B cell (primary cell): ENCODE results near the gene TSPAN32. TPM values are rescaled to one million over a fixed set of nuclear protein-coding genes. Genes with fewer than 3 reads are reported as not detected.
"Not testable (repeated sequence)": the region's sequence is repeated elsewhere in the genome, so short reads cannot be mapped to it uniquely, and the experiment has no call there.

Experiments used
- ATAC-seq: fragments of 200-7000 bp; cut with Tn5 transposase; one replicate; pipeline ENCODE4 v1.10.0; 2021; ENCODE audit warnings: low read depth, mild to moderate bottlenecking, moderate number of reproducible peaks, moderate library complexity
- CTCF ChIA-PET: fragments of 350-600 bp; sonication (Branson Sonifier 250); formaldehyde crosslinking; loops from one replicate; lab custom pipeline; 2021; ENCODE audit warnings: antibody characterized with exemption, inconsistent platforms; lab: Charles Lee
- POLR2A ChIA-PET: fragments of 350-600 bp; sonication (Branson Sonifier 250); formaldehyde crosslinking; loops from one replicate; lab custom pipeline; 2021; ENCODE audit warnings: antibody characterized with exemption; lab: Charles Lee
- DNase-seq: peaks from one replicate; pipeline ENCODE4 v3.0.0; 2013
- H2AFZ ChIP-seq: 2 replicates; pipeline ENCODE4 v1.6.1; 2012; ENCODE audit warnings: mild to moderate bottlenecking, low read depth, low read length; ENCODE audit not compliant: insufficient read depth, poor library complexity, severe bottlenecking
- H3K27ac ChIP-seq, 2 donors: 1 replicate in 1 of 2; 2 replicates in 1 of 2; pipeline ENCODE4 v1.5.1; 2012 to 2013; ENCODE audit warnings: low read length in 2 of 2, mild to moderate bottlenecking in 2 of 2, moderate library complexity in 1 of 2
- H3K27me3 ChIP-seq, 4 experiments: fragments of 200-600 bp in 1 of 4; sonication (generic) in 1 of 4; replicated peaks in 1 of 4; 1 replicate in 2 of 4; 2 replicates in 2 of 4; pipeline versions ENCODE4 v1.6.1 to v1.7.0; 2013 to 2016; ENCODE audit warnings: low read length in 3 of 4, mild to moderate bottlenecking in 2 of 4, mixed read lengths in 1 of 4, moderate library complexity in 1 of 4; ENCODE audit not compliant: insufficient read depth in 4 of 4, control insufficient read depth in 3 of 4; ENCODE audit errors: control extremely low read depth in 1 of 4
- H3K36me3 ChIP-seq, 2 experiments: replicated peaks in 1 of 2; 1 replicate in 1 of 2; 2 replicates in 1 of 2; pipeline versions ENCODE4 v1.6.1 to v1.7.1; 2013; ENCODE audit warnings: low read length in 1 of 2; ENCODE audit not compliant: insufficient read depth in 2 of 2, control insufficient read depth in 1 of 2; ENCODE audit errors: control extremely low read depth in 1 of 2, extremely low read depth in 1 of 2
- H3K4me1 ChIP-seq, 2 donors: fragments of 200-600 bp in 1 of 2; sonication (generic) in 1 of 2; 1 replicate in 1 of 2; 2 replicates in 1 of 2; pipeline versions ENCODE4 v1.5.1 to v1.6.1; 2013 to 2017; ENCODE audit warnings: low read length in 2 of 2; ENCODE audit not compliant: control insufficient read depth in 2 of 2, insufficient read depth in 2 of 2
- H3K4me2 ChIP-seq: replicated peaks from 2 replicates; pipeline ENCODE3; 2012; ENCODE audit warnings: mild to moderate bottlenecking, low read depth, low read length; ENCODE audit not compliant: poor library complexity, severe bottlenecking
- H3K4me3 ChIP-seq, 5 experiments: fragments of 200-600 bp in 1 of 5; sonication (generic) in 1 of 5; 1 replicate in 3 of 5; 2 replicates in 2 of 5; pipeline versions ENCODE4 v1.5.1 to v1.7.0; 2011 to 2016; ENCODE audit warnings: low read length in 4 of 5, mild to moderate bottlenecking in 4 of 5, low read depth in 2 of 5, control low read depth in 1 of 5, moderate library complexity in 1 of 5; ENCODE audit not compliant: insufficient read depth in 1 of 5; ENCODE audit errors: control extremely low read depth in 1 of 5, extremely low read depth in 1 of 5
- H3K79me2 ChIP-seq: fragments of 200-600 bp; sonication (generic); one replicate; pipeline ENCODE4 v1.6.0; 2016; ENCODE audit warnings: low read length; ENCODE audit not compliant: control insufficient read depth, insufficient read depth
- H3K9ac ChIP-seq: fragments of 200-600 bp; sonication (generic); 2 replicates; pipeline ENCODE4 v1.6.1; 2017; ENCODE audit warnings: mild to moderate bottlenecking, low read length, moderate library complexity
- H3K9me3 ChIP-seq, 3 donors: one replicate each; pipeline versions ENCODE4 v1.6.1 to v1.7.1; 2013; ENCODE audit warnings: low read length in 2 of 3; ENCODE audit not compliant: control insufficient read depth in 2 of 3, insufficient read depth in 1 of 3; ENCODE audit errors: control extremely low read depth in 1 of 3
- H4K20me1 ChIP-seq: 2 replicates; pipeline ENCODE4 v1.6.0; 2012; ENCODE audit warnings: mild to moderate bottlenecking, low read length; ENCODE audit not compliant: insufficient read depth, control insufficient read depth, poor library complexity, severe bottlenecking
- H3K27ac Mint-ChIP-seq: one replicate; pipeline ENCODE4 v1.8.0; 2021; ENCODE audit warnings: mixed read lengths
- H3K27me3 Mint-ChIP-seq: one replicate; pipeline ENCODE4 v1.8.0; 2021; ENCODE audit warnings: mixed read lengths
- H3K4me1 Mint-ChIP-seq: one replicate; pipeline ENCODE4 v1.8.0; 2021; ENCODE audit warnings: mixed read lengths
- H3K4me3 Mint-ChIP-seq: one replicate; pipeline ENCODE4 v1.8.0; 2021; ENCODE audit warnings: mixed read lengths
- H3K9me3 Mint-ChIP-seq: one replicate; pipeline ENCODE4 v1.8.0; 2022; ENCODE audit warnings: mixed read lengths; ENCODE audit not compliant: insufficient read depth
- CTCF ChIP-seq: fragments of 200-600 bp; IDR thresholded peaks from one replicate; pipeline ENCODE4 v1.8.0; 2022; ENCODE audit warnings: antibody characterized with exemption, mild to moderate bottlenecking
- EZH2 ChIP-seq: IDR thresholded peaks from 2 replicates; pipeline ENCODE4 v1.6.1; 2012; ENCODE audit warnings: borderline replicate concordance, low read depth, mild to moderate bottlenecking, moderate library complexity, low read length; ENCODE audit not compliant: insufficient read depth, poor library complexity, severe bottlenecking
- WGBS: methylation state at CpG from one replicate; pipeline ENCODE4 v1.1.5; 2013; ENCODE audit warnings: missing lambda C conversion rate; ENCODE audit not compliant: insufficient coverage; 5-methylcytosine and 5-hydroxymethylcytosine counted together
- intact Hi-C: fragments of 100-400 bp; cut with micrococcal nuclease; formaldehyde crosslinking; loops from one replicate; pipeline ENCODE4 v1.10.0; 2022
- polyA plus RNA-seq: library from polyadenylated mRNA; depleted of rRNA; stranded (reverse); fragments of >200 nt; gene quantifications from 2 replicates; pipeline ENCODE4 v1.2.3, GENCODE V29; 2012
- total RNA-seq, 2 donors: library from RNA; stranded (reverse); fragments of 120-200 nt in 1 of 2; gene quantifications; 1 replicate in 1 of 2; 2 replicates in 1 of 2; pipeline versions ENCODE4 v1.2.3 to v1.2.4, GENCODE V29; 2013 to 2022

Gene TSPAN32
- total and polyA plus RNA-seq, 2 donors (not counting 1 experiment from before 2014, with no cell fraction given) = 22.2 to 75.9 TPM

- ChIA-PET CTCF (interaction anchor here (1.4 kb wide), 1 partner anchor 142 kb away, joined by 5 read pairs; no protein-coding TSS in a partner anchor), POLR2A (no interaction called here)
- intact Hi-C loops = no loop called here
- TF ChIP-seq EZH2 = no peak
- TF ChIP-seq CTCF = no peak
- Histone ChIP-seq H3K27me3 (peaks cover 0 to 16% (median 3%) of the 10 kb centered on the region in 4 experiments), H3K36me3 (no peaks in the 10 kb centered on the region), H3K27ac (no peak overlapping the region), H3K4me1 (no peaks in the 10 kb centered on the region), H4K20me1 (no peaks in the 10 kb centered on the region), H3K4me2 (no peak overlapping the region), H3K9me3 (peaks cover 5 to 9% (median 5%) of the 10 kb centered on the region in 3 donors), H3K79me2 (no peaks in the 10 kb centered on the region), H3K4me3 (no peak overlapping the region), H2AFZ (no peak overlapping the region), H3K9ac (no peak overlapping the region)
- Mint-ChIP-seq H3K27me3 (peaks cover 9% of the 10 kb centered on the region), H3K27ac (no peak overlapping the region), H3K9me3 (peaks cover 12% of the 10 kb centered on the region), H3K4me3 (no peak overlapping the region), H3K4me1 (no peaks in the 10 kb centered on the region)
- 93% methylated on average over 3 of the region's 6 CpGs for WGBS
- ATAC-seq = no peak
- DNase-seq = no peak
These were observed 23.8 kb upstream of the TSPAN32 start for GRCh38 chr11:2277933-2278523.

GRCh38 chr11:2280208-2280607 is 21.6 kb upstream of the TSPAN32 start:
- Mint-ChIP-seq H3K9me3 (peaks cover 12% of the 10 kb centered on the region), H3K4me3 (no peak overlapping the region), H3K4me1 (no peaks in the 10 kb centered on the region), H3K27ac (no peak overlapping the region), H3K27me3 (peaks cover 9% of the 10 kb centered on the region)
- ChIA-PET CTCF (no interaction called here), POLR2A (interaction anchor here (0.7 kb wide), 1 partner anchor 15 kb away, joined by 4 read pairs; no protein-coding TSS in a partner anchor)
- WGBS = no CpG with 5 or more reads among the region's 2 CpGs
- H3K79me2 ChIP-seq = no peaks in the 10 kb centered on the region
- peaks cover 0 to 16% (median 3%) of the 10 kb centered on the region in 4 experiments for H3K27me3 ChIP-seq
- DNase-seq (no peak), ATAC-seq (no peak)
- no peak overlapping the region for H3K9ac ChIP-seq
- intact Hi-C loops = no loop called here
- H3K4me2 ChIP-seq = no peak overlapping the region
- H3K36me3 ChIP-seq = no peaks in the 10 kb centered on the region
- no peaks in the 10 kb centered on the region for H4K20me1 ChIP-seq
- H3K27ac ChIP-seq = no peak overlapping the region
- TF ChIP-seq EZH2 = no peak
- TF ChIP-seq CTCF = no peak
- H3K9me3 ChIP-seq = peaks cover 5 to 9% (median 6%) of the 10 kb centered on the region in 3 donors
- H3K4me3 ChIP-seq = no peak overlapping the region
- no peaks in the 10 kb centered on the region for H3K4me1 ChIP-seq
- H2AFZ ChIP-seq = no peak overlapping the region

- ATAC-seq, intact Hi-C loops, H3K4me2 ChIP-seq, H3K79me2 ChIP-seq, H3K27ac ChIP-seq, H4K20me1 ChIP-seq, H3K36me3 ChIP-seq, H3K4me1 ChIP-seq, H3K9me3 Mint-ChIP-seq, H3K4me3 ChIP-seq, H3K9ac ChIP-seq, POLR2A ChIA-PET, H3K27ac Mint-ChIP-seq, H3K4me3 Mint-ChIP-seq, H2AFZ ChIP-seq, H3K4me1 Mint-ChIP-seq, CTCF ChIA-PET, H3K9me3 ChIP-seq, DNase-seq, H3K27me3 ChIP-seq: not testable (repeated sequence)
- H3K27me3 Mint-ChIP-seq = peaks cover 12% of the 10 kb centered on the region
- 99% methylated on average over 10 of the region's 13 CpGs for WGBS
These were observed 15.5 kb upstream of the TSPAN32 start for GRCh38 chr11:2286350-2286749.
